ENCODE measurements around the gene LIF.
A peak's percentile ranks its signal among the peaks of the same experiment; 100 is the strongest.
"Not testable (repeated sequence)": the region's sequence is repeated elsewhere in the genome, so short reads cannot be mapped to it uniquely, and the experiment has no call there.

LIF gene

DNA sequence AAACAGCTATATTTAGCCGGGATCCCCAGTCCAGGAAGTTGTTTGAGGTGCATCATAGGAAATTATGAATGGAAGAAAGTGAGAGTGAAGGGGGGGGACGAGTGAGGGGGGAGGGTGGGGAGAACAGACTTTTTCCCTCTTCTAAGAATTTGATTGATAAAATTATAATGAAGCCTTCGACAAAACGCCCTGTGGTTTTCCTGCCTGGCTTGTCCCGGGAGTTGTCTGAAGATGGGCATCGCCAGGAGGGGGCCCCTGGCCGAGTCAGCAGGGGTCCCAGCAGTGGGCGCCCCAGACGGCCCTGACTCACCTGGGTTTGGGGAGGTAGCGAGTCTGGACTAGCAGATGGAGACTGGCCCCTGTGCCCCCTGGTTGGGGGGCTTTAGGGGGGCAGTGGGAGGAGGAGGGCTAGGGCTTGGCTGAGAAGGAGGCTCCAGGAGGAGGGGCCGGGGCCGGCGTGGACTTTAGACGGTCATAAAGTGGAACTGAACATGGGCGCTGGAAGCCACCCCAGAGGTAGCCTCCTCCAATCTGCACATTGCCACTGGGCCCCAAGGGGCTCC, 336 bp upstream of the LIF start:
- DNase-seq (ENCODE audit: insufficient read length, low spot score) = no peak
- no peak for FAIRE-seq

DNA sequence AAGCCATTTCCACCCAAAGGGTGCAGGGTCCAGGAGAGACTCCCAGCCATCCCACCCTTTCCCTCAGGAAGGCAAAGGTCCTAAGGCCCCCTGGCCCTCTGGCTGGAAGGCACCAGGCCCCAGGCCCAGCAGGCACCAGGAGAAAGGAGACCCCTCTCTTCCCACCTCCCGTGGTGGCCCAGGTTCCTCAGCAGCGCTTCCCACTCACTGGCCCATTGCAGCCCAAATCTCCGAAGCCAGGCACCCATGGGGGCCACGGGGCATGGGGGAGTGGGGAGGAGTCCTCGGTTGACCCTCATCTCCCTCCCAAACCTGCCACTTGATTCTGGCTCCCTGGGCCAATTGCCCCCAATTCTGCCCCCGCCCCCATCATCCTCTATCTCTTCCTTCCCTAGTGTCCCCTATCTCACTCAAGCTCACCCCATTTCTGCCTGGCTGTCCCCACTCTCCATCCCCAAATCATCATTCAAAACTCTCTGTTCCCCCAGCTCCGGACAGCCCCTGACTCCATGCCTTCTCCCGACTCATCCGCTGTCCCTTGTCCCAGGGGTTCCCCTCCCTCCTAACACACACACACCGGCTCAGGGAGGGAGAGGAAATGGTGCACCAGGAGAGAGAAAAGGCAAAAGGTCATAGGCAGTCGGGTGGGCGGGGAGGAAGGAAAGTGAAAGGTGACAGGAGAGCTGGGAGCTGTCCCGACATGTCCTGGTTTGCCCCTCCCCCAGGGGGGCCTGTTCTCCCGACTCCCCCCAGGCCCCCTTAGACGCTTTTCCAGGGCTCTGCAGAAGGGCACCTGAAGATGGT, 1.2 kb downstream of the LIF start:
- FAIRE-seq = no peak
- no peak for DNase-seq (ENCODE audit: insufficient read length, low spot score)

DNA sequence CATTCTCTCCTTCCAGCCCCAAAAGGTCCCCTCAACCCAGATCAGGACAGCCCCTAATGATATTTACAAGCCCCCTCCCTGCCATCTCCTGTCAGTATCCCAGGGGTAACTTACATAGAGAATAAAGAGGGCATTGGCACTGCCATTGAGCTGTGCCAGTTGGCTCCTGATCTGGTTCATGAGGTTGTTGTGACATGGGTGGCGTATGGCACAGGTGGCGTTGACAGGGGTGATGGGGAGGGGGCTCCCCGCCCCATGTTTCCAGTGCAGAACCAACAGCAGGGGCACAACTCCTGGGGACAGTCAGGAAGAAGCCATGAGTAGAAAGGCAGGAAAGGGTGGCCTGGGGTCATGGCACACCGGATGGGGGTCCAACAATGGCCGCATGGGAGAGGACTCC, 1.9 kb downstream of the LIF start:
- FAIRE-seq = no peak
- DNase-seq (ENCODE audit: insufficient read length, low spot score) = no peak

DNA sequence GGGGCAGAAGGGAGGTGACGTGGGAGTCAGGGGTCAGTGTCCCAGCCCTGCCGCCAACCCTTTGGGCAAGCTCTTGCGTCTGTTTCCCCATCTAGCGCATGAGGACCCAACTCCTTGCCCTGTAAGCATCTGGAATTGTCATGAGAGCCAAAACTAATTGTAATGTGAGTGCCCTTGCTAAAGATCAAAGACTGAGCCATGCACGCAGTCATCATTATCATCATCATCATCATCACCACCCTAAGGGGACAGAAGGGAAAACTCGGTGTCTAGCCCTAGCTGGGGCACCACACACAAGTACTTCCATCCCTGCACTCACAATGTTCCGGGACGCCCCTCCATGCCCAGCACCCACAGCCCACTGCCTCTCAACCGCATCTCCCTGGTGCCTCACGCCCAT, 2.5 kb downstream of the LIF start:
- DNase-seq (ENCODE audit: insufficient read length, low spot score) = no peak
- FAIRE-seq = no peak

DNA sequence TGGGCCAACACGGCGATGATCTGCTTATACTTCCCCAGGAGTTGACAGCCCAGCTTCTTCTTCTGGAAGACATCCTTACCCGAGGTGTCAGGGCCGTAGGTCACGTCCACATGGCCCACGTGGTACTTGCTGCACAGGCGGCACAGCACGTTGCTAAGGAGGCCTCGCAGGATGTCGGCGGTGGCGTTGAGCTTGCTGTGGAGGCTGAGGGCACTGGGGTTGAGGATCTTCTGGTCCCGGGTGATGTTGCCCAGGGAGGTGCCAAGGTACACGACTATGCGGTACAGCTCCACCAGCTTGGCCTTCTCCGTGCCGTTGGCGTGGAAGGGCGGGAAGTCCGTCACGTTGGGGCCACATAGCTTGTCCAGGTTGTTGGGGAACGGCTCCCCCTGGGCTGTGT, 2.9 kb downstream of the LIF start:
- DNase-seq (ENCODE audit: insufficient read length, low spot score) (no peak), FAIRE-seq (no peak)

DNA sequence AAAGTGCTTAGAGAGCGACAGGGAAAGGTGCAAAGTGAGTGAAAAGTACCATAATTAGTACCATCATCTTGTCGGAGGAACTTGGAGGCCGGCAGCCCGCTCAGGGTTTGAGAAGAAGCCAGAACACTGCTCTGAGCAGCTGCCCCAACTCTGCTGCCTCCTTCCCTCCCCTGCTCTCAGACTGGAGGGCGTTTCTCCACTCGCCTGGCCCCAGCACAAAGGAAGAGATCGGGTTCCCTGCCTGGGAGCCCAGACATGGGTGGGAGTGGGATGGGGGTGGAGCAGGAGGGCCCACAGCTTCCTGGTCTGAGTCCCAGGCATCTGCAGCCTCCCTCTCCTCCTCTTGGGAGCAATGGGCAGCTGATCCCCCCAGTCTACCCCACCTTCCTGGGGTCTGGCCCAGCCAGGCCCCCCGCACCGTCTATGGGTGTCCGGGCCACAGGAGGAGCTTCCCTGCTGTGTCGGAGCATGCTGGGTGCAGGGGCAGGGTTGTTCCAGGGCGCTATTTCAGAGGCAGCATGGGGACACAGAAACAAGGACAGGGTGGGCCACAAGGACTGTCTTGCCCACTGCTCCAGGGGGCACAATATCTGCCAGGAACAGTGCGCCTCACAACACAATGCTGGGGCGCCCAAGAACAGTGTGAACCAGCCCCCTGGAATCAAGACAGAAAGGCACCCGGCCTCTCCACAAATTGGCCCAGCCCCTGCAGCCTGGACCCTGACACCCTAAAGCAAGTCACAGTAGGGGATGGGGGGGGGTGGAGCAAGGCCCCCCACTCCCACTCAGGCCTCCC, 4.8 kb downstream of the LIF start:
- FAIRE-seq = no peak
- DNase-seq (ENCODE audit: insufficient read length, low spot score) = no peak

DNA sequence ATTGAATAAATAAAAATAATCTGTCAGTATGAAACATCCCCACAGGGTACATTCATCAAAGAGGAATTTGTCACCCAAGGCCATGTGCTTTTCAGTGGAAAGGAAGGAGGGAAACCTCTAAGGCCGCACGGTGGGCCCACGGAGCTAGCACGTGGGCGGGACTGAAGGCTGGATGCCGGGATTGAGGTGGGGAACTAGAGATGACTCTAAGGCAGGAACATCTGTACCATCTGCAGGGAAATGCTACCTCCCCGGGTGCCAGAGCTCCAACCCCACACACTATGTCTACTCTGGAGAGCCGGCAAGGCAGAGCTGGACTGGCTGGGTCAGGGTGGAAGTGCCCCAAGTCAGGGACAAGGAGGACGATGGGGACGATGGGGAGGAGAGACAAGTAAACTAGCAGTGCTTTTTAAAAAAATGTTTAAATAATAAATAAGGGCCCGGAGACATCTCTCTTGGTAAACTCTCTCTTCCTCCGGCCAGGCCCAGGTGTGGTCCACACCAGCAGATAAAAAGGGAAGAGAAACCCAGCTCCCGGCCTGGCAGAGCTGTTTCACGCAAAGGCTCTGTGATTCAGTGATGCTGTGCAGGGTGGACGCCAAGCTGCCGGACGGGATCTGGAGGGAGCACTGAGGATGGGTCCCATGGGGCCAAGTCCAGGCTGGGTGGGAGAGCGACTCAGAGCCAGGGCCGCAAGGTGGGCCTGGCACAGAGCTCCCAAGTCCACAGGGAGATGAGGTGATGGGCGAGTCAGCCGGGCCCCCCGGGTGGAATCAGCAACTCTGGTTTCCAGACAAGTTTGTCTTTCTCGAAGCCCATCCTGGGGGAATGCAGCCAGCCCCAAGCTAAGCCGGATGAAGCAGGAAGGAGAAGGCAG, 5.8 kb downstream of the LIF start:
- no peak for FAIRE-seq

DNA sequence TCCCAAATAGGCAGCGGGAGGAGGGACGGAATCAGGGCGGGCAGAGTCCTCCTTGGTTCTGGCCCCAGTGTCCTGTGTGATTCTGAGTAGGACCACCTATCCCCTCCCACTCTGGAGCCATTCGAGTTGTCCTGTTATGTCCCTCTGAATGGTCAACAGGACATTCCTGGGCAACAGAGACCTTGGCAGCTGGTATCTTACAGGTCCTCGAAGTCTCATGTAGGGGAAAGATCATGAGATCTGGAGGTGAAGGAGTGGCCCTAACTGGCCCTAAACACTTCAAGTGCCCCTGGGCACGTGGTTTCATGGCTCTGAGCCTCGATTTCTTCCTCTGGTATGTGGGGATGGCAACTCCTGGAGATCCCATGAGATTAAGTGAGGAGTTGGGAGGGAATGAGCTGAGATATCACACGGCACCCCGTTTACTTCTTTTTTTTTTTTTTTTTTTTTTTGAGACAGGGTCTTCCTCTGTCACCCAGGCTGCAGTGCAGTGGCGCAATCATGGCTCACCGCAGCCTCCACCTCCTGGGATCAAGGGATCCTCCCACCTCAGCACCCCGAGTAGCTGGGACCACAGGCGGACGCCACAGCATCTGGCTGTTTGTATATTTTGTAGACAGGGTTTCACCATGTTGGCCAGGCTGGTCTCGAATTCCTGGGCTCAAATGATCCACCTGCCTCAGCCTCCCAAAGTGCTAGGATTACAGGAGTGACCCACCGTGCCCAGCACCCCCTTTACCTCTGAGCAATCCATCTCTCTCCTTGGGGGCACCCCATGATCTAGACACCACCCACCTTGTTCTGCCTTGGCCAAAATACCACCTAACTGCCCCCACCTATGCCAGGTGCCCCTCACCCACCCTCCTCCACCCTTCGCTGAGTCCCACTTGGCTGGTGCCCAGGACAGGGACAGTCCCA, 6.8 kb downstream of the LIF start:
- FAIRE-seq (no peak), DNase-seq (ENCODE audit: insufficient read length, low spot score) (no peak)

More for the DNA sequence above, 5.8 kb downstream of the LIF start:
- no peak for DNase-seq (ENCODE audit: insufficient read length, low spot score)

DNA sequence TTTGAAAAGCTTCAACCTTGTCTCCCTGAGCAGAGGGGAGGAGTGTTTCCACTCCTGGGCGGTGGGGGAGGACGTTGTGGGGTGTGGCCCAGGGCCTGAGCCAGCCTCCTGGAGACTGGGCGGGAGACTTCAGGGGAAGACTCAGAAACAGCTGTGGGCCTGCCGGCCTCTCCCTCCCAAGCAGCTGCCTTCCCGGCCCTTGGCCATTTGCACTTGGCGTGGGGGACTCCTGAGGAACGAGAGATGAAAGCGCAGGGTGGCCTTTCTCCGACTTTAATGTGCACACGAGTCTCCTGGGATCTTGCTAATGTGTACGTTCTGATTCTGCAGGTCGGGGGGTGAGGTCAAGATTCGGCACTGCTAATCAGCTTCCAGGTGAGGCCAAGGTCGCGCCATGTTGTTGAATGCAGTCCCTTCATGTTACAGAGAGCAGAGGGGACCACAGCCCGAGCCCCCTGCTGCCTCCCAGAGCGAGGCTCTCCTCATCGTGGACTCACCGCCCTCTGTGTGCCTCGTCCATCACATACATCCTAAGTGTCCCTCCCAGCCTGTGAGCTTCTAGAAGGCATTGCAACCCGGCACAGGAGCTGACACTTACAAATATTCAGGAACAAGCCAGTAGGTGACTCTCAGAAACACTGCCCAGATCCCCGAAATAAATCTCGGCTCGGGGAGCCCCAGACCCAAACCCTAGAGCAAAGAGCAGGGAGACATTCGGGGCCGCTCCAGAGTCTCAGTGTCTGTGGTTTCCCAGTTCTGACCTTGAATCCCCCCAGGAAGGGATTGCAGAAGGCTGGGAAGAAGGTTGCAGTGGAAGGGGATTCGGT, 7.7 kb downstream of the LIF start:
- no peak for FAIRE-seq

DNA sequence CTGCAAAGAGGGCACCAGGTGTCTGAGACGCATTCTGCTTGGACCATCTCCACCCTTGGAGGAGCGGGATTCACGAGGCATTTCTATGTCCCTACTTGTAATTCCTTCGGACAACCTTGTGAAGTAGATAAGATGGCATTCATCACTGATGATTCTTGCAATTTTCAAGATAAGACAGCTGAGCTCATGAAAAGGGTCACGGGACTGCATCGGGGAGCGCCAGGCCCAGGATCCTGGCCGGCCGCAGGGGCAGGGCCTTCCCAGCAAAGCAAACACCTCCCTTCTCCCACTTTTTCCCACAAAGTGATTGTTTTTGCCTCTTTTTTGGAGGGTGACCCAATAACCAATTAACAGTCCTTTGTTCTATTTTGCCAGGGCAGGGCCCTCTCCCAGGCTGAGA, 8.4 kb downstream of the LIF start:
- DNase-seq (ENCODE audit: insufficient read length, low spot score) = no peak
- no peak for FAIRE-seq

More for the DNA sequence above, 7.7 kb downstream of the LIF start:
- DNase-seq (ENCODE audit: insufficient read length, low spot score) = no peak

DNA sequence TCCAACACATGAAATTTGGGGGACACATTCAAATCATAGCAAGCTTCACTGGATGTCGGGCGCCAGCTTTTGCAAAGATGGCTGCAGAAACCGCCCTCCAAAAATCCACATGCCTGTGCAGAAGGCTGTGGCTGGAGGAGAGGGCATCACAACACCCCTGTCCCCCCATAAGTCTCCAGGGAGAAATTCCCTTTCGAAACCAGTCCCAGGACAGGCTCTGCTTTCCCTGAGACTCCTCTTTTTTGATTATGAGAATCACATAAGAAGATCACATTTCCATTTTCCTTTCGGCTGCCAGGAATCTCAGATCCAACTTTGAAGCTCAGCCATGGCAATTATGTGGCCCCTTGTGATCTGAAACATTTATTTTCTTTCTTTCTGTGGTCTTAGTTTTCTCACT, 9.7 kb downstream of the LIF start:
- no peak for DNase-seq (ENCODE audit: insufficient read length, low spot score)
- FAIRE-seq = no peak

DNA sequence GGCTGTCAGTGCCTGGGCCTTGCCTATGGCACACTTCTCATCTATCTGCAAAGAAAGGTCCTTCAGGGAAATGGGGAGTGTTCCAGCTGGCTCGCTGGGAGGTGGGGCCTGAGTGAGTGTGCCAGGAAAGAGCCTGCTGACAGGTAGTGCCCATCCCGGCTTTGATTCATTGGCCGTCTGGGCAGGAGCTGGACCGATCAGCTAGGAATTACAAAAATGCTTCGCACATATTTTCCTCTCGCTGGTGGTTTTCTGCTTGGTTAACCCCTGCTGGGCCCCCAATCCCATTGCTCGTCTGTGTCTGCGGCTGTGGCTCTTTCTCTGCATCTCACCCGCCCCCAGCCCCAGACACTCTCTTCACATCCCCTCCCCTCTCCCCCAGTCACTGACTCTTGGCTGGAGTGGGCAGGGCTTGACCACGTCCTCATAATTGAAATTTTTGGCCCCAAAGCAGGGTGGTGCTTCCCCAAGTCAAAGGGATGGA, 10.8 kb downstream of the LIF start:
- FAIRE-seq = peak; percentile 79
- DNase-seq (ENCODE audit: insufficient read length, low spot score) = peak; percentile 78

DNA sequence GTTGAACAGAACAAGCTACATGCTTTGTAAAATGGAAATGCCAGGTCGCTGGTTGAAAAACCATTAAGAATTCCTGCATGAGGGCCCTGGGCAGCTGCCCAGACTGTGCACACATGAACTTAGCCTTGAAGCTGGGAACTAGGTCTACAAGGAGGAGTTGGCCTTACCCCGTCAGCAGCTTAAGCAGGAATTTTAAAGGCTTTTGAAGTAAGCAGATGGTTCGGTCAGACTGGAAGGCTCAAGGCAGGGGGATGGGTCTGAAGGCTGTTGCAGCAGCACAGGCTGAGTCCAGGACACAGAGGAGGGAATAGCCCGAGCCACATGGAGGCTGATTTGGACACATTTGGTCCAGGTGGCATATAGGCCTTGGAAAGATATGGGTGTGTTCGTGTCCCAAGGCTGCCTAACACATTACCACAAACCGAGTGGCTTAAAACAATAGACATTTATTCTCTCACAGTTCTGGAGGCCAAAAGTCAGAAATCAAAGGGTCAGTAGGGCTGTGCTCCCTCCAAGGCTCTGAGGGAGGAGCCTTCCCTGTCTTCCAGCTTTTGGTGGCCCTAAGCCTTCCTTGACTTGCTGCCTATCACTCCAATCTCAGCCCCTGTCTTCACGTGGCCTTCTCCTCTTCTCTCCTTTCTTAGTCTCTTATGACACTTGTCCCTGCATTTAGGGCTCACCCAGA, 11.6 kb downstream of the LIF start:
- FAIRE-seq (no peak), DNase-seq (ENCODE audit: insufficient read length, low spot score) (no peak)

DNA sequence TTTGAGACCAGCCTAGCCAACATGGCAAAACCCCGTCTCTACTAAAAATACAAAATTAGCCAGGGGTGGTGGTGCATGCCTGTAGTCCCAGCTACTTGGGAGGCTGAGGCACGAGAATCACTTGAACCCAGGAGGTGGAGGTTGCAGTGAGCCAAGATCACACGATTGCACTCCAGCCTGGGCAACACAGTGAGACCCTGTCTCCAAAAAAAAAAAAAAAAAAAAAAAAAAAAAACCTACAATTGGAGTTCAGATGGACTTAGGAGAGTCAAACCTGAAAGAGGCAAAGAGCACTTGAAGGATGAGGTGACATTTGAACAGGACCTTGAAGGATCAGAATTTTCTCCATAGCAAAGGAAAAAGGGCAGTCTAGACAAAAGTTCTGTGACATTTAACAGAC, 12.2 kb downstream of the LIF start:
- FAIRE-seq; DNase-seq (ENCODE audit: insufficient read length, low spot score): not testable (repeated sequence)

DNA sequence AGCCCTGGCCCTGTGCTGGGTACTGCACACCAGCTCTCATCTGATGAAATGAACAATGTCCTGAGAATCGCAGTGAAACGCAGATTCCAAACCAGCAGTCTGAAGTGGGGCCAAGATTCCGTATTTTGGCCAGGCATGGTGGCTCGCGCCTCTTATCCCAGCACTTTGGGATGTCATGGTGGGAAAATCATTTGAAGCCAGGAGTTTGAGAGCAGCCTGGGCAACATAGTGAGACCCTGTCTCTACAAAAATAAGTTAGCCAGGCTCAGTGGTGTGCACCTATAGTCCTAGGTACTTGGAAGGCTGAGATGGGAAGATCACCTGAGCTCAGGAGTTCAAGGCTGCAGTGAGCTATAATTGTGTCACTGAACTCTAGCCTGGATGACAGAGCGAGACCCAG, 13.0 kb downstream of the LIF start:
- no peak for FAIRE-seq

DNA sequence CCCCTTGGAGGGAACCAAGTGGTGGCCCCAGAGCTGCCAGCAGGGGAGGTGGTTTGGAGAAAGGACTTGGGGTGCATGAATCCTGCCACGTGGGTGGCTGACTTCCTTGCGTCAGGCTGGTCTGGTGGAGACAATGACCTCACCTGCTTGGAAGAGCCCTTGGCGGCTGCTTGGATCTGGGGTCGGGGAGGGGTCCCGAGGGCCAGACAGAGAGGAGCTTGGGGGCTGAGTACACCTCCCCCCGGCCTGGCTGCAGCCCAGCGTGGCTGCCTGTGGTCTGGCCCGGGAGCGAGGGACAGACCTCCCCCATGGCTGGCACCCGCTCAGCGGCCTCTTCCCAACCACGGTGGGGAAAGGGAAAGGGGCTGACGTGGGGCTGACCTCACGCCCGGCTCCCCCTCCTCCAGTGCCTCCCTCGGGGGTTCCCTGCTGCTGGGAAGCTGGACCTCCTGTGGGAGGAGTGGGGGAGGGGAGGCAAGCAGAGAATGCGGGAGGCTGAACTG, 13.8 kb downstream of the LIF start:
- no peak for FAIRE-seq
- DNase-seq (ENCODE audit: insufficient read length, low spot score) = no peak

More for the DNA sequence above, 13.0 kb downstream of the LIF start:
- no peak for DNase-seq (ENCODE audit: insufficient read length, low spot score)

DNA sequence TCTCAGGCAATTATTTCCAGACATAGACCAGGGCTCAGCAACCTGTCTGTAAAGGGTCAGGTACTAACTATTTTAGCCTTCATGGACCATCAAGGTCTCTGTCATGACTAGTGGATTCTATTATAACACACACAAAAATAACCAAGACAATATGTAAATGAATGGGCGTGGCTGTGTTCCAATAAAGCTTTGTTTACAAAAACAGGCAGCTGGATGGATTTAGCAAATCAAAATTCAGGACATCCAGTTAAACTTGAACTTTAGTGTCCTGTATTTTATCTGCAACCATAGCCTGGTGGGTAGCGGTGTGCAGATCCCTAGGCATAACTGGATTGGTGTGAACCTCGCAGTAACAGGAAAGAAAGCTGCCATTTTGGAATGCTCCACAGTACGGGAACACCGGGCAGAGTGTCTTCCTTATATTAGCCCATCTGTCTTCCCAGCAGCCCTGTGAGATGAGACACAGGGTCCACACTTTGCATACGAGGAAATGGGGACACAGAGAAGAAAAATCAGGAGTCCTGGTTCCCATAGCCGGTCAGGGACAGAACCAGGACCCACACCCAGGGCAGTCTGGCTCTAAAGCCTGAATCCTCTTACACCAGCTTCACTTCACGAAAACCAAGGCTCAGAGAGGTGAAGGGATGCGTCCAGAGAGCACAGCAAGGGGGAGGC, 15.6 kb downstream of the LIF start:
- FAIRE-seq (no peak), DNase-seq (ENCODE audit: insufficient read length, low spot score) (no peak)

Data from HTR-8/SVneo (cell line).